ENCODE measurements around the gene OR7G1. TPM values are rescaled to one million over a fixed set of nuclear protein-coding genes. Genes with fewer than 3 reads are reported as not detected.

Gene OR7G1
- total and polyA plus RNA-seq, 10 of the 15 experiments (the other 5 are each of a cell fraction or from before 2014, with no cell fraction given): not detected

DNA sequence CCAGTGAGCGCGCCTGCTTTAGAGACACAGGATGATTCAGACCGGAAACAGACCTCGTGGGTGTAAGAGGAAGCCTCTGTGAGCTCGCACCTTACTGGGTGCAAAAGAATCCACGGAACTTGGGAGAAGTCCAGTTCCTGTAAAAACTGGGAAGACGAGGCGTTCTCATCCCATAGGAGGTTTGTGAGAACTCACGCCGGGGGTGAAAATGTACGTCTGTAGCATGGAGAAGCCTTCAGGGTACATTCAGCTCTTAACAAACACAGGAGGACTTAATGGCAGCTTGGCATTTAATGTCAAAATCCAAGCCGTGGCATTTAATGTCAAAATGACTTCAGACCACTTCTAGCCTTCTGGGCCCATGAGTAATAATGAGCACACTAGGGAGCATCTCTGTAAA is 45.9 kb upstream of the OR7G1 start:
- Histone ChIP-seq H2AFZ (ENCODE audit: control insufficient read depth, low read depth, low read length) (no peak overlapping the region), H3K4me3 (no peak overlapping the region), H3K36me3 (ENCODE audit: control insufficient read depth in 2 of 2, insufficient read depth in 2 of 2, low read length in 1 of 2) (peaks cover 48 to 61% of the 10 kb centered on the region in 2 experiments), H3K27me3 (replicated peaks in 1 of 2; ENCODE audit: control insufficient read depth in 2 of 2, insufficient read depth in 2 of 2, low read length in 1 of 2) (no peaks in the 10 kb centered on the region), H3K79me2 (ENCODE audit: control insufficient read depth, insufficient read depth, low read length) (no peaks in the 10 kb centered on the region), H4K20me1 (ENCODE audit: control insufficient read depth, insufficient read depth) (no peaks in the 10 kb centered on the region), H3K9me3 (replicated peaks; ENCODE audit: control insufficient read depth, insufficient read depth, low read length) (peaks cover 39% of the 10 kb centered on the region), H3K4me2 (ENCODE audit: control insufficient read depth, insufficient read depth) (no peak overlapping the region), H3K9ac (ENCODE audit: control insufficient read depth, insufficient read depth, low read length) (no peak overlapping the region), H3K27ac (ENCODE audit: control insufficient read depth, insufficient read depth) (no peak overlapping the region), H3K4me1 (ENCODE audit: control insufficient read depth, insufficient read depth, low read length) (no peaks in the 10 kb centered on the region)
- no peak for ATAC-seq
- TF ChIP-seq NRF1 (conservative IDR thresholded peaks at IDR 0.05; ENCODE audit: low read depth, low read length) (no peak), HCFC1 (IDR thresholded peaks at IDR 0.05; ENCODE audit: low read length) (no peak), CHD1 (IDR thresholded peaks at IDR 0.05; ENCODE audit: low read depth, low read length) (no peak)
- TF ChIP-seq, protein P1, sequence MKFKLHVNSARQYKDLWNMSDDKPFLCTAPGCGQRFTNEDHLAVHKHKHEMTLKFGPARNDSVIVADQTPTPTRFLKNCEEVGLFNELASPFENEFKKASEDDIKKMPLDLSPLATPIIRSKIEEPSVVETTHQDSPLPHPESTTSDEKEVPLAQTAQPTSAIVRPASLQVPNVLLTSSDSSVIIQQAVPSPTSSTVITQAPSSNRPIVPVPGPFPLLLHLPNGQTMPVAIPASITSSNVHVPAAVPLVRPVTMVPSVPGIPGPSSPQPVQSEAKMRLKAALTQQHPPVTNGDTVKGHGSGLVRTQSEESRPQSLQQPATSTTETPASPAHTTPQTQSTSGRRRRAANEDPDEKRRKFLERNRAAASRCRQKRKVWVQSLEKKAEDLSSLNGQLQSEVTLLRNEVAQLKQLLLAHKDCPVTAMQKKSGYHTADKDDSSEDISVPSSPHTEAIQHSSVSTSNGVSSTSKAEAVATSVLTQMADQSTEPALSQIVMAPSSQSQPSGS (IDR thresholded peaks at IDR 0.05; ENCODE audit: low read length): no peak
- TF ChIP-seq, protein P2, sequence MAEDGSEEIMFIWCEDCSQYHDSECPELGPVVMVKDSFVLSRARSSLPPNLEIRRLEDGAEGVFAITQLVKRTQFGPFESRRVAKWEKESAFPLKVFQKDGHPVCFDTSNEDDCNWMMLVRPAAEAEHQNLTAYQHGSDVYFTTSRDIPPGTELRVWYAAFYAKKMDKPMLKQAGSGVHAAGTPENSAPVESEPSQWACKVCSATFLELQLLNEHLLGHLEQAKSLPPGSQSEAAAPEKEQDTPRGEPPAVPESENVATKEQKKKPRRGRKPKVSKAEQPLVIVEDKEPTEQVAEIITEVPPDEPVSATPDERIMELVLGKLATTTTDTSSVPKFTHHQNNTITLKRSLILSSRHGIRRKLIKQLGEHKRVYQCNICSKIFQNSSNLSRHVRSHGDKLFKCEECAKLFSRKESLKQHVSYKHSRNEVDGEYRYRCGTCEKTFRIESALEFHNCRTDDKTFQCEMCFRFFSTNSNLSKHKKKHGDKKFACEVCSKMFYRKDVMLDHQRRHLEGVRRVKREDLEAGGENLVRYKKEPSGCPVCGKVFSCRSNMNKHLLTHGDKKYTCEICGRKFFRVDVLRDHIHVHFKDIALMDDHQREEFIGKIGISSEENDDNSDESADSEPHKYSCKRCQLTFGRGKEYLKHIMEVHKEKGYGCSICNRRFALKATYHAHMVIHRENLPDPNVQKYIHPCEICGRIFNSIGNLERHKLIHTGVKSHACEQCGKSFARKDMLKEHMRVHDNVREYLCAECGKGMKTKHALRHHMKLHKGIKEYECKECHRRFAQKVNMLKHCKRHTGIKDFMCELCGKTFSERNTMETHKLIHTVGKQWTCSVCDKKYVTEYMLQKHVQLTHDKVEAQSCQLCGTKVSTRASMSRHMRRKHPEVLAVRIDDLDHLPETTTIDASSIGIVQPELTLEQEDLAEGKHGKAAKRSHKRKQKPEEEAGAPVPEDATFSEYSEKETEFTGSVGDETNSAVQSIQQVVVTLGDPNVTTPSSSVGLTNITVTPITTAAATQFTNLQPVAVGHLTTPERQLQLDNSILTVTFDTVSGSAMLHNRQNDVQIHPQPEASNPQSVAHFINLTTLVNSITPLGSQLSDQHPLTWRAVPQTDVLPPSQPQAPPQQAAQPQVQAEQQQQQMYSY (CRISPR knock-in tag; IDR thresholded peaks at IDR 0.05): no peak
- BruUV-seq (replicated peaks): no TSS peak
- in situ Hi-C loops (cut with MboI) (no loop called here), intact Hi-C loops (cut with micrococcal nuclease; ENCODE audit: unreplicated experiment) (no loop called here)
- DNase-seq (ENCODE audit: low read depth, low spot score): no peak
- CTCF ChIA-PET: no interaction called here
- RAD21 ChIA-PET (ENCODE audit: unreplicated experiment): no interaction called here
- SMC1A ChIA-PET (ENCODE audit: uncharacterized antibody, unreplicated experiment): no interaction called here
- no peak for FAIRE-seq
- POLR2A ChIA-PET: no interaction called here
- 93% methylated on average over 12 of the region's 12 CpGs for WGBS (ENCODE audit: insufficient coverage, insufficient replicate concordance, low lambda C conversion rate, missing lambda C conversion rate)
